Stimulated activated CD4-positive, alpha-beta T cell treated with anti-CD3 and anti-CD28 coated beads, Interleukin-2, amount 100 ng/mL, for 24 hours (primary cell): ENCODE results near the gene GADL1.

Source experiments
- DNase-seq, 2 donors: peaks; one replicate each; pipeline ENCODE4 v3.0.0-alpha.2; 2020

The GADL1 gene

GRCh38 chr3:30894521-30895251 lies at the start of gene GADL1:
GADL1 (minus strand) TSS chr3:30894661; CDS start chr3:30894614, 47 bp downstream.
- DNase-seq, result peak; percentile 19 to 30

- DNase-seq, result no peak
Observed at GRCh38 chr3:30944124-30944523, 49.7 kb upstream of the GADL1 start.

GRCh38 chr3:30943206-30943605 lies 48.7 kb upstream of the GADL1 start:
- DNase-seq, result no peak

- no peak for DNase-seq
Observed at GRCh38 chr3:30941342-30941741, 46.9 kb upstream of the GADL1 start.

- no peak for DNase-seq
Observed at GRCh38 chr3:30940740-30941139, 46.3 kb upstream of the GADL1 start.

GRCh38 chr3:30934208-30934550 lies 39.7 kb upstream of the GADL1 start:
- DNase-seq, result no peak

- DNase-seq, result no peak
Observed at GRCh38 chr3:30933478-30934207, 39.2 kb upstream of the GADL1 start.

GRCh38 chr3:30932513-30933098 lies 38.1 kb upstream of the GADL1 start:
- no peak for DNase-seq

- DNase-seq, result no peak
Observed at GRCh38 chr3:30924763-30925162, 30.3 kb upstream of the GADL1 start.

GRCh38 chr3:30919564-30919963 lies 25.1 kb upstream of the GADL1 start:
- no peak for DNase-seq

GRCh38 chr3:30918761-30919160 lies 24.3 kb upstream of the GADL1 start:
- DNase-seq, result no peak

- DNase-seq, result no peak
Observed at GRCh38 chr3:30915782-30916181, 21.3 kb upstream of the GADL1 start.

GRCh38 chr3:30914696-30915095 lies 20.2 kb upstream of the GADL1 start:
- no peak for DNase-seq

GRCh38 chr3:30913176-30913575 lies 18.7 kb upstream of the GADL1 start:
- no peak for DNase-seq

GRCh38 chr3:30912301-30912700 lies 17.8 kb upstream of the GADL1 start:
- no peak for DNase-seq

GRCh38 chr3:30908456-30909037 lies 14.1 kb upstream of the GADL1 start:
- DNase-seq, result no peak

- no peak for DNase-seq
Observed at GRCh38 chr3:30904996-30905395, 10.5 kb upstream of the GADL1 start.

- DNase-seq, result no peak
Observed at GRCh38 chr3:30895329-30895728, 868 bp upstream of the GADL1 start.

- no peak for DNase-seq
Observed at GRCh38 chr3:30893678-30894325, 659 bp downstream of the GADL1 start.

- DNase-seq, result no peak
Observed at GRCh38 chr3:30890907-30891306, 3.6 kb downstream of the GADL1 start.

GRCh38 chr3:30886888-30887287 lies 7.6 kb downstream of the GADL1 start:
- DNase-seq, result no peak

- no peak for DNase-seq
Observed at GRCh38 chr3:30878862-30879261, 15.6 kb downstream of the GADL1 start.

- DNase-seq, result no peak
Observed at GRCh38 chr3:30875505-30875904, 19.0 kb downstream of the GADL1 start.
